ENCODE results near the gene ADAMTSL1.

ADAMTSL1 gene

DNA sequence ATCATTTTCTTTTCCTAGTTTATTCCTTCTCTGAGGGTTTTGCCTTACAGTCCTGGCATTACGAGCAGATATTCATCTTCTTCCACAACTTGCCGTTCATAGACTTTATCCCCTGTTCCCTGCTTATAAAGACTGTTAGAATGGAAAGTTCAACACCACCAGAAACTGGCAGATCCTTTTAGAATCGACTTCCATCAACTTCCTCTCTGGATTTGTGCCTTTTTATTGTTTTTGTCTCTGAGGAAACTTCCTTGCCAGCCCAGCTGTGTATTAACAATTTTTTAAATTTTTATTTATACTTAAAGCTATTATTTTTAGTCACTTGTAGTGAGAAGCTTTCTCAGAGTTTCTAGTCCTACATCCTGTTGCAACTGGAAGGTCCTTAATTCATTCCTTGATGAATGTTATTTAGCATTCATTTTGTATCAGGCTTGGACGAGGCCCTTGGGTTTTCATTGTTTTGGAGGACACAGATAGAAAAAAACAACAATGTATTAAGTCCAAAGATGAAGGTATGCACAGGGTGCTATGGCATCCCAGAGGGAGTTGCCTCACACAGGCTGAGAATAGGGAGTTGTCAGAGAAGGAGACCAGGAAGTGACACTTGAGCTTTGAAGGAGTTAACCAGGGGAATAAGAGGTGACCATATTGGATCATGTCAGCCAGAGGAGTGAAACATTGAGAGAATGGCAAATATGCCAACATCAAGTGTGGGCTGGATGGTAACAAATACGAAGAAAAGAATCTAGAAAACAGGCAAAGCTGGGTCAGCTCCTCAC is 81.3 kb downstream of the ADAMTSL1 start:
- DNase-seq (ENCODE audit: low read depth) = no peak
- TF ChIP-seq CTCF (IDR thresholded peaks at IDR 0.05; ENCODE audit: insufficient read depth, low read depth, low read length, missing control alignments) = no peak
- no peak overlapping the region for H3K4me3 ChIP-seq (ENCODE audit: low read length)

DNA sequence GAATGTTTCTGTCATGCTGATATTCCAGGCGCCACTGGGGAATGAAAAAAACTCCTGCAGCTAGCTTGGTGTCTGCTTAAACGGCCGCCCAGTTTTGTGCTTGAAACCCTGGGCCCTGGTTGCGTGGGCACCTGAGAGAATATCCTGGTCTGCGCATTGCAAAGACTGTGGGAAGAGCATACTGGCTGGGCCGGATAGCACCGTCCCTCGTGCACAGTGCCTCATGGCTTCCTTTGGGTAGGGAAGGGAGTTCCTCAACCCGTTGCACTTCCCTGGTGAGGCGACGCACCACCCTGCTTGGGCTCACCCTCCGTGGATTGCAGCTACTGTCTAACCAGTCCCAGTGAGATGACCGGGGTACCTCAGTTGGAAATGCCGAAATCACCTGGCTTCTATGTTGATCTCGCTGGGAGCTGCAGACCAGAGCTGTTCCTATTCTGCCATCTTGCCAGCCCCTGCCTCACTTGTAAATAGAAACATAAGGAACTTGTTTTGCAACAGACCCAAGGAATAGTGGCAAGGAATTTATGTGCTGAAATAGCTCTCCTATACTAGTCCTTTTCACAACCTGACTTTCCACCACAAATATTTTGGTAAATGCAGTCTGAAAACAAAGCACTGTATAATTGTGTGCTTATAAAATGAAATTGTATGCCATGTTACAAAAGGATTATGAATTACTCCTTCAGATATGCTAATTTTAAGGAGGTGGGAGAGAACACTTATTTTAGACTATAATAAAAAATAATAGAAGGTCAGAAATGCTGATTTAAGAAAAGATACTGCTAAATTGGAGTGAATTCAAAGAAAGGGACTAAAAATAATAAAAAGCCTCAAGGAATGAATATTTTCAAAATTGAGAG is 90.3 kb downstream of the ADAMTSL1 start:
- no peak for TF ChIP-seq CTCF (IDR thresholded peaks at IDR 0.05; ENCODE audit: insufficient read depth, low read depth, low read length, missing control alignments)
- no peak for DNase-seq (ENCODE audit: low read depth)
- H3K4me3 ChIP-seq (ENCODE audit: low read length) = no peak overlapping the region

DNA sequence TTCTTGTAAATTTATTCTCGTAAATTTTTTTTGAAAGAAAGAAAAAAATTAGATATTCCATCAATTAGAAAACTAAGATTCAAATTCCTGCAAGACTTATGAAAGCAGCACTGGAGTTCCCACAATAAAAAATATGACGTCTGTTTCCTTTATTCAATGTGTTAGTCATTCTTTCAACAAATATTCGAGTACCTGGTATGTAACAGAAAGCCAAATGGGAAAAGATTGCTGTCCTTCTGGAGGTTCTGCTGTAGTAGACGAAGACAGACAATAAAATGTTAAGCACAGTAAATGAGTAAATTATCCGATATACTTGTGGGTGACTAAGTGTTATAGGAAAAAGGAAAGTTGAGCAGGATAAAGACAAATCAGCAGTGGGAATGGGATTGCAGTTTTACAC is 92.2 kb downstream of the ADAMTSL1 start:
- no peak for TF ChIP-seq CTCF (IDR thresholded peaks at IDR 0.05; ENCODE audit: insufficient read depth, low read depth, low read length, missing control alignments)
- peak; percentile 68 for DNase-seq (ENCODE audit: low read depth)

DNA sequence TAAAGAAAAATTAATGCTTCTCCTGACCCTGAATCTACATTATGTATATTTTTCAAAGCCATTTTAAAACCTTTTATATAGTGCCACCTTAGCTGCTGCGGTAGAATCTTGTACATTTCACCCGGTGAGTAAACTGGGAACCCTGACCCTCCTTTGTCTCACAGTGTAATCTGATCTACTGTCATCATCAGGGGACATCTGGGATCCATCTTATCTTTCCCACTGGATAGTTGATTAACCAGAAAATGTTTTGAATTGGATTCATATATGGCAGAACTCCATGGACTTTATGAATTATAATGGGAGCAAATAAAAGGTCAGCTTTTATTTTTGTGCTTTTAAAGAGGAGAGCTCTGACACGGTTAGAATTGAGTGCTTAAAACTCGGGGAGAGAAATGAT is 95.0 kb downstream of the ADAMTSL1 start:
- DNase-seq (ENCODE audit: low read depth) = no peak

More for the DNA sequence above, 92.2 kb downstream of the ADAMTSL1 start:
- no peak overlapping the region for H3K4me3 ChIP-seq (ENCODE audit: low read length)

DNA sequence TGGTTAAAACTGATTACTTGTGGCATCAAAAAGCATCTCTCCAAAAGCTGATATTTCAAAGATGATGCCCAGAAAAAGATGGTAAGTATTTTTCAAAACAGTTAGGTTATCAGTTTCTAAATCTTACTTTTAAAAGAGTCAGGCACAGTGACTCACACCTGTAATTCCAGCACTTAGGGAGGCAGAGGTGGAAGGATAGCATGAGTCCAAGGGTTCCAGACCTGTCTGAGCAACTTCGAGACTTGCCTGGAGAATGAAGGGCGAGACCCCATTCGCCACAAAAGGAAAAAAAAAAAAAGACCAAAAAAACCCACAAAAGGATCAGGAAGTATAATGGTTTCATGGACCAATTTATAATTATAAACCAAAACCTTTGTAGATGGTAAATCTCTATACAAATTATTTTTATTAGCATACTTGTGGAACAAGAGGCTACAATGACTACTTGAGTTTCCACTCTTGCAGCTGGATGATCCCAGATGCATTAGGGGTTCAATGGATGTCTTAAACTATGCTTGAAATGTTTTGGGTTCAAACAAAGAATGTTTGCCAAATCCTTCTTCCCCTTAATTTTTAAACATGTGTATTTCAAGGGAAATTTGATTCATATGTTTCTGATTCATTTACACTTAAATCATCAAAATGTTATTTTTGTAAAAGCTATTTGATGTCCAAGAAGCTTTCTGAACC is 96.1 kb downstream of the ADAMTSL1 start:
- DNase-seq (ENCODE audit: low read depth) = peak; percentile 46
- no peak overlapping the region for H3K4me3 ChIP-seq (ENCODE audit: low read length)
- TF ChIP-seq CTCF (IDR thresholded peaks at IDR 0.05; ENCODE audit: insufficient read depth, low read depth, low read length, missing control alignments) = no peak

More for the DNA sequence above, 95.0 kb downstream of the ADAMTSL1 start:
- no peak overlapping the region for H3K4me3 ChIP-seq (ENCODE audit: low read length)
- TF ChIP-seq CTCF (IDR thresholded peaks at IDR 0.05; ENCODE audit: insufficient read depth, low read depth, low read length, missing control alignments) = no peak

GRCh38 chr9:18573021-18573556 is 99.1 kb downstream of the ADAMTSL1 start:
- no peak for DNase-seq (ENCODE audit: low read depth)
- no peak overlapping the region for H3K4me3 ChIP-seq (ENCODE audit: low read length)
- no peak for TF ChIP-seq CTCF (IDR thresholded peaks at IDR 0.05; ENCODE audit: insufficient read depth, low read depth, low read length, missing control alignments)
